ENCODE measurements around the gene ATE1.

Gene ATE1

DNA sequence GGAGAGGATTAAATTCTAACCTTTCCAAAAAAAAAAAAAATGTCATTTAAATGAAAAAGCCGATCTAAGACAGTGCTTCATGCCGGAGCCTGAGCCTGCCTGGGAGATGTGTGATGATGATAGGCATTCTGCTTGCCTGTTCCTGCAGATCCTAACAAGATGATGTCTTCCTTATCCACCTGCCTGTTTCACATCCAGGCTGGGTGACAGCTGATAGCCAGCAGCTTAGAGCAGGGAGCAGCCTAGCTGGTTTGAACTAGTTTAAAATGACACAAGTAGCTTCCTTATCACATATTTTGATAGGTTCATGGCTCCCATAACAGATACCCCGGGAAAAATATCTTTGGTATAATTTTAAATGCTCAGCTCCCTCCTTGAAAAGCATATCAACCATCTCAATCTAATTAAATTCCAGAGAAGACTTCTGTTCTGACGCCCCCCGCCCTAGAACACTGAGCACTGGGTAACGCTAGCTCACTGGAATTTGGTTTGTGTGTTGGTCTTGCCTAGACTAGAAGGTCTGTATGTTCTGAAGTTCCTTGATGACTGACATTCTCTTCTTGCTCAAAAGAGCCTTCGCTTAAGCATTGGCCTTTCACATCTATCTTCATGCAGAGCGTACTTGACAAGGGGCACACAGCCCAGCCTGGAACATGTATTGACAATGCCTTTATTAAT, 232.7 kb downstream of the ATE1 start:
- in situ Hi-C loops (cut with MboI; ENCODE audit: low sequenced_read_pairs, unreplicated experiment): no loop called here
- TF ChIP-seq, protein P1, sequence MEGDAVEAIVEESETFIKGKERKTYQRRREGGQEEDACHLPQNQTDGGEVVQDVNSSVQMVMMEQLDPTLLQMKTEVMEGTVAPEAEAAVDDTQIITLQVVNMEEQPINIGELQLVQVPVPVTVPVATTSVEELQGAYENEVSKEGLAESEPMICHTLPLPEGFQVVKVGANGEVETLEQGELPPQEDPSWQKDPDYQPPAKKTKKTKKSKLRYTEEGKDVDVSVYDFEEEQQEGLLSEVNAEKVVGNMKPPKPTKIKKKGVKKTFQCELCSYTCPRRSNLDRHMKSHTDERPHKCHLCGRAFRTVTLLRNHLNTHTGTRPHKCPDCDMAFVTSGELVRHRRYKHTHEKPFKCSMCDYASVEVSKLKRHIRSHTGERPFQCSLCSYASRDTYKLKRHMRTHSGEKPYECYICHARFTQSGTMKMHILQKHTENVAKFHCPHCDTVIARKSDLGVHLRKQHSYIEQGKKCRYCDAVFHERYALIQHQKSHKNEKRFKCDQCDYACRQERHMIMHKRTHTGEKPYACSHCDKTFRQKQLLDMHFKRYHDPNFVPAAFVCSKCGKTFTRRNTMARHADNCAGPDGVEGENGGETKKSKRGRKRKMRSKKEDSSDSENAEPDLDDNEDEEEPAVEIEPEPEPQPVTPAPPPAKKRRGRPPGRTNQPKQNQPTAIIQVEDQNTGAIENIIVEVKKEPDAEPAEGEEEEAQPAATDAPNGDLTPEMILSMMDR (IDR thresholded peaks at IDR 0.05; ENCODE audit: borderline replicate concordance, control extremely low read depth, extremely low read depth, insufficient read depth, missing control alignments): no peak
- no peak for DNase-seq (ENCODE audit: low spot score)

DNA sequence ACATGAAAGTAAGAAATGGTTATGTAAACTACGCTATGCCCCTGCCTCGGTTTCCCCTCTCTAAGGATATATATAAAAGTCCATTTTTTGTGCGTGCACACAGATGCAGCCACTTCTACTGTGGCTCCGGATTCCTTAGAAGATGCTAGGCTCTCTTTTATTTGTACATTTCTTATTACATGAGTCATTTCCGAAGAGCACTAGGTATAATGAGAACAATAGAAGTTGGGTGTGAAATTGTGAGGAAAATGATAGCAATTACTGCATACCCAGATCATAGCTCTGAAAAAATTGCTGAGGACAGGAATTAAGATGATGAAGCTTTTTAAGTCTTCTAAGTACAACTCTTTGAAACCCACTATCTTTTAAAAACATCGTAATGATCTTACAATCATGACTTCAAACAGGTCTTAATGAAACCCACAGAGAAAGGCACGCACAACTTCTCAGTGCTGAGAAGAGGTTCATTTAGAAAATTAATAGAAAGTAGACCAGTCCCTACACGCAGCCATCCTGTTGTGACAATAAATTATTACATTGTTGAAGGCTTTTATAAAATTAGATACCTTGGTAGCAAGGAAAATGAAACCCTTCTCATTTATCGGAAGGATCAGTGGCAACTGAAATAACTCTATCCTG, 233.4 kb downstream of the ATE1 start:
- in situ Hi-C loops (cut with MboI; ENCODE audit: low sequenced_read_pairs, unreplicated experiment): no loop called here
- TF ChIP-seq, protein P1 (IDR thresholded peaks at IDR 0.05; ENCODE audit: borderline replicate concordance, control extremely low read depth, extremely low read depth, insufficient read depth, missing control alignments): no peak
- DNase-seq (ENCODE audit: low spot score): no peak

DNA sequence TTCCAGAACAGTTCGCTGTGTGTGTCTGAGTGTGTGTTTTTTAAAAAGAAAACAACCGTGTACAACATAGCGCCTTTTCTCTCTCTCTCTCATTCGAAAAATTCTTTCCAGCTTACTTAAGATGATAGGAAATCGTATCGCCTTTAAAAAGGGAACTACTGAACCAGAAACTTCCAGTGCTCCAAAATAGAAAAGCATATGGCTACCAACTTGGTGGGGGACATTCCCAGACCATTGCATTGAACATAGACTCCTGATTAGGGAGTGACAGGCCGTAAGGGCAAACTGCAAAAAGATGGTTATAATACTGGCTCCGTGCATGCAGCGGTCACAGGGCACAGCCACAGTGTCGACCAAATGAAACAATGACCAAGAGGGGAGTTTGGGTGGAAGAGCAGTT, 235.2 kb downstream of the ATE1 start:
- DNase-seq (ENCODE audit: low spot score): no peak
- in situ Hi-C loops (cut with MboI; ENCODE audit: low sequenced_read_pairs, unreplicated experiment): no loop called here
- TF ChIP-seq, protein P1 (IDR thresholded peaks at IDR 0.05; ENCODE audit: borderline replicate concordance, control extremely low read depth, extremely low read depth, insufficient read depth, missing control alignments): no peak

DNA sequence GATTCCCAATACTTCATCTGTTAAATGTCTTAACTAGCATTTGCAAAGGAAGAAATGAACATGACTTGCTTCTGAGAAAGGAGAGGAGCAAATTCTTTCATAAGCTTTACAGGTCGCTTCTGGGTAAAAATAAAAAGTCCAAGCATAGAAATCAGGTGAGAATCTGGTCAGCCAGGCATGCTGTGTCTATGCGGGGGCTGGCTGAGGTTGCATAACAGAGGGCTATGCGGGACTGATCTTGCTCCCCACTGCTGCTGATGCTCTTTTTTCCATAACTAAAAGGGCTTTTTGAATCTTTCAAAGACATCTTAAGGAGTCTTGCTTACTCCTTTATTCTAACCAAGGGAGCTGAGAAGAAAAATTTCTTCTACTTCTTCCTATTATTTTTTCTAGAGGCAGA, 236.9 kb downstream of the ATE1 start:
- in situ Hi-C loops (cut with MboI; ENCODE audit: low sequenced_read_pairs, unreplicated experiment): no loop called here
- TF ChIP-seq, protein P1 (IDR thresholded peaks at IDR 0.05; ENCODE audit: borderline replicate concordance, control extremely low read depth, extremely low read depth, insufficient read depth, missing control alignments): no peak
- DNase-seq (ENCODE audit: low spot score): no peak

All from GM13976 (cell line).